Osteocyte (in vitro differentiated cells): ENCODE results near the gene CLASP1. TPM values are rescaled to one million over a fixed set of nuclear protein-coding genes. Genes with fewer than 3 reads are reported as not detected.

Experiments used
- DNase-seq: peaks from one replicate; pipeline ENCODE4 v3.0.0; 2021; ENCODE audit warnings: mixed read lengths; ENCODE audit not compliant: unreplicated experiment; ENCODE audit errors: extremely low spot score
- H3K27ac Mint-ChIP-seq: one replicate; pipeline ENCODE4 v1.8.0; 2021; ENCODE audit warnings: mild to moderate bottlenecking, mixed read lengths; ENCODE audit not compliant: unreplicated experiment
- H3K27me3 Mint-ChIP-seq: one replicate; pipeline ENCODE4 v1.8.0; 2021; ENCODE audit warnings: mixed read lengths; ENCODE audit not compliant: unreplicated experiment
- H3K36me3 Mint-ChIP-seq: one replicate; pipeline ENCODE4 v1.8.0; 2021; ENCODE audit warnings: mixed read lengths; ENCODE audit not compliant: unreplicated experiment
- H3K4me1 Mint-ChIP-seq: one replicate; pipeline ENCODE4 v1.8.0; 2021; ENCODE audit warnings: mixed read lengths; ENCODE audit not compliant: unreplicated experiment
- H3K4me3 Mint-ChIP-seq: one replicate; pipeline ENCODE4 v1.8.0; 2021; ENCODE audit warnings: mild to moderate bottlenecking, moderate library complexity, mixed read lengths; ENCODE audit not compliant: unreplicated experiment
- H3K9me3 Mint-ChIP-seq: one replicate; pipeline ENCODE4 v1.8.0; 2021; ENCODE audit warnings: mixed read lengths; ENCODE audit not compliant: unreplicated experiment
- CTCF ChIP-seq: fragments of 200-600 bp; sonication (generic); IDR thresholded peaks from 2 replicates; pipeline ENCODE4 v1.5.0; 2021; ENCODE audit warnings: antibody characterized with exemption, mild to moderate bottlenecking, moderate library complexity
- total RNA-seq: library from RNA; stranded (reverse); gene quantifications from 2 replicates; pipeline ENCODE4 v1.2.1, GENCODE V29; 2021

The CLASP1 gene
- total RNA-seq, 1 donor from 2014 or later, result 59.9 TPM

GRCh38 chr2:121418494-121419058 lies 230.7 kb downstream of the CLASP1 start:
- peaks cover 6% of the 10 kb centered on the region for H3K4me1 Mint-ChIP-seq
- H3K27me3 Mint-ChIP-seq, result no peaks in the 10 kb centered on the region
- H3K27ac Mint-ChIP-seq, result no peak overlapping the region

GRCh38 chr2:121417826-121418225 lies 231.4 kb downstream of the CLASP1 start:
- TF ChIP-seq CTCF, result no peak
- Mint-ChIP-seq H3K4me1 (peaks cover 6% of the 10 kb centered on the region), H3K27ac (no peak overlapping the region), H3K27me3 (no peaks in the 10 kb centered on the region), H3K36me3 (peaks cover 29% of the 10 kb centered on the region), H3K4me3 (no peak overlapping the region), H3K9me3 (no peaks in the 10 kb centered on the region)
- DNase-seq, result no peak

More at GRCh38 chr2:121418494-121419058, 230.7 kb downstream of the CLASP1 start:
- no peak for DNase-seq
- Mint-ChIP-seq H3K4me3 (no peak overlapping the region), H3K9me3 (no peaks in the 10 kb centered on the region), H3K36me3 (peaks cover 29% of the 10 kb centered on the region)
- no peak for TF ChIP-seq CTCF

GRCh38 chr2:121415727-121416126 lies 233.5 kb downstream of the CLASP1 start:
- no peaks in the 10 kb centered on the region for H3K9me3 Mint-ChIP-seq
- TF ChIP-seq CTCF, result no peak
- no peak for DNase-seq
- no peak overlapping the region for H3K4me3 Mint-ChIP-seq
- H3K4me1 Mint-ChIP-seq, result peaks cover 6% of the 10 kb centered on the region
- H3K36me3 Mint-ChIP-seq, result peaks cover 24% of the 10 kb centered on the region
- H3K27ac Mint-ChIP-seq, result no peak overlapping the region
- no peaks in the 10 kb centered on the region for H3K27me3 Mint-ChIP-seq

- Mint-ChIP-seq H3K4me3 (no peak overlapping the region), H3K36me3 (peaks cover 15% of the 10 kb centered on the region), H3K9me3 (no peaks in the 10 kb centered on the region), H3K27me3 (no peaks in the 10 kb centered on the region), H3K4me1 (peaks cover 11% of the 10 kb centered on the region), H3K27ac (no peak overlapping the region)
- no peak for TF ChIP-seq CTCF
- no peak for DNase-seq
Measured at GRCh38 chr2:121412349-121412748, 236.9 kb downstream of the CLASP1 start.

- no peak for TF ChIP-seq CTCF
- Mint-ChIP-seq H3K27me3 (no peaks in the 10 kb centered on the region), H3K4me3 (no peak overlapping the region), H3K36me3 (peaks cover 16% of the 10 kb centered on the region), H3K9me3 (no peaks in the 10 kb centered on the region), H3K4me1 (peaks cover 11% of the 10 kb centered on the region), H3K27ac (no peak overlapping the region)
- no peak for DNase-seq
Measured at GRCh38 chr2:121409966-121410365, 239.3 kb downstream of the CLASP1 start.
